KG1 (cell line): Measurements from ENCODE around the gene HDAC4.
A peak's percentile ranks its signal among the peaks of the same experiment; 100 is the strongest.

Experiments
- DNase-seq: peaks from one replicate; lab custom pipeline; 2025; lab: John Stamatoyannopoulos, UW

The HDAC4 gene

DNA sequence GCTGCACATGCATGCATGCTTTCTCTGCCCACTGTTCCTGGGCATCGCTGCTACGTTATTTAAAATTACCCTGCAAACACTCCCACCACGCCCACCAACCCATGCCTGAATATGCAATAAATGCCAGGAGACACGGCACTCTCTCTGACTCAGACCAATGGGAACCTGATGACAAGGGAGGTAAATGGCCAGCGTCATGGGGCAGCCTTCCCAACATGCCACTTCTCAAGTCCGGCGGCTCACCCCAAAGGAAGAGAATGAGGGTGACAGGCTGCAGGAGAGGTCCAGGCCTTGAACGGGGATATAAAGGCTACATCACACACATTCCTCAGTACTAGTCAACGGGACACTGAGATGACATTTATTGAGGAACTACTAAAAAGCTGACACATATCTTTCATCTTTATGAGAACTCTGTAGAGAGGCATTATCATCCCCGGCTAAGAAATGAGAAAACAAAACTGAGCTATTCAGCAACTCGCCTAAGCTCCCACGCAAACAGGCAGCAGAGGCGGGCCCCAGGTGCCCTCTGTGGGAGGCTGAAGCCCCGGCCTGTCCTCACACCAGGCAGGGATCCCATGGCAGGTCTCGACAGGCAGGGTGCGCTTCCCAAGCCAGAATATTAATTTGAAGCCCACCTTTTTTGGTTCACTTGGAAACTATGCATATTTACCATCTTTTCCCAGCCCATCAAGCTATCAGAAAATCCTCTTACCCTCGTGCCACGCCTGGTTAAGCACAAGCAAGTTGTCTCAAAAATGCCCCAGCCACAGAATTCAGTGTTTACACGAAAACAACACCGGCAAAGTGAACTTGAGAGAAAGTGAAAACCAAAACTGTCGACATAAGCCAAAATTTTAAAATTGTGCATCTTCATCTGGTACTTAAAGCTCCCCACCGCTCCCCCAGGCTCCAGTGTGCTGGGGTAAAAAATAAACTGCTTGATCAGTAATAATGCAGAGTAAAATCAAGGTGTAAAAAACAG, 166.3 kb downstream of the HDAC4 start:
- DNase-seq = no peak

DNA sequence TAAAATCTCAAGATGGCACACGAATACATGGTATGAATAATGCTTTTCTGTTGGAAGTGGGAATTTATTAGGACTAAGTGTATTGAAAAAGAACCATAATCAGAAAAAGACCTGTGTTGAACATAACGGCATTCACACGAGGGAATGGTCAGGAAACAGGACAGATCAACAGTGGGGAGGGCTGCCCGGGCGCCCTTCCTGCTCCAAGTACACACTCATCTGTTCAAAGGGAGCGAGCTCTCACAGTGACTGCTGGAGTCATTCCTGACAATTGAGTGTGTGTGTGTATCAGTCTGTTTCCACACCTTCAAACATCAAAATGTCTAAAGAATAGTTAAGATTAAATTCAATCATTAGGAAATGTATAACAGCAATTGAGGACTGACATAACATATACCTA, 167.2 kb downstream of the HDAC4 start:
- no peak for DNase-seq

DNA sequence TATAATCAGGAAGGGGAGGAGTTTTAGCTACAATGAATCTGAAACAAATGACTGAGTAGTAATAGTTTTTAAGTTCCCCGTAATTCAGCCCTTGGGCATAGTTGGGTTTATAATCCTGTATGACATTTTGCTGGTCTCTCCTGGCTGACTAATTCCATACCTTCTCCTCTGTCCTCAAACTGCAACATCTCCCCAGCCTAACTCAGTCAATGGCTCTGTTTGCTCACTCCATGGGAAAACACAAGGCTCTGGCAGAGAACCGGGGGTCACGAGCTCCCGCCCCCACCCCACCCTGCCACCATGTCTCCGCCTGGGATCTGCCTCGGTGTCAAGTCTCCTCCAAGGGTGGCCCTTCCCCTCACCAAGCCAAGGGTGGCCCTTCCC, 168.6 kb downstream of the HDAC4 start:
- no peak for DNase-seq

DNA sequence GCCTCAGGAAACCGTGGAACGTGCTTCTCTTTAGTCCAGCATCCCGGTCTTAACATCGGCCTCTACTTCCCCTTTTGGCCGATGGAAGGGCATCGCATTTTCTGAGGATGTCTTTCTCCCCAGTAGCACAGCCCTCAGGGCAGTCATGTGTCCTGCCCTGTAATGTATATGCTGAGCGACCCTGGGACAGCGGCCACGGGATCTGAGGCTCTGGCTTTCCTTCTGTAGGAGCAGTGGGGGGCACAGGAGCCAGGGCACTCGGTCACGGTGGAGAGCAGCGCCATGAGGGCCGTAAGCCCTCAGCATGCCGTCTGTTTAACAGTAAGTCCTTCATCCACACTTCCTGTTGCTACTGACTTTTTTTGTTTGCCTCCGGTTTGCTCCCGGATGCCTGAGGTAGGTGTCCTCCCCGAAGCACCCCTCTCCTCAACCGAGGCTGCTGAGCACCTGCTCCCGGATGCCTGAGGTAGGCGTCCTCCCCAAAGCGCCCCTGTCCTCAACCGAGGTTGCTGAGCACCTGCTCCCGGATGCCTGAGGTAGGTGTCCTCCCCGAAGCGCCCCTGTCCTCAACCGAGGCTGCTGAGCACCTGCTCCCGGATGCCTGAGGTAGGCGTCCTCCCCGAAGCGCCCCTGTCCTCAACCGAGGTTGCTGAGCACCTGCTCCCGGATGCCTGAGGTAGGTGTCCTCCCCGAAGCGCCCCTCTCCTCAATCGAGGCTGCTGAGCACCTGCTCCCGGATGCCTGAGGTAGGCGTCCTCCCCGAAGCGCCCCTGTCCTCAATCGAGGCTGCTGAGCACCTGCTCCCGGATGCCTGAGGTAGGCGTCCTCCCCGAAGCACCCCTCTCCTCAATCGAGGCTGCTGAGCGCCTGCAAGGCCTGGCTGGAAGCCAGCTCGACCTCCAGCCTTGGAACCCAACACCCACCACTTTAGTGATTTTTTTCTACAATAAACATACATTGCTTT, 169.3 kb downstream of the HDAC4 start:
- DNase-seq = no peak

DNA sequence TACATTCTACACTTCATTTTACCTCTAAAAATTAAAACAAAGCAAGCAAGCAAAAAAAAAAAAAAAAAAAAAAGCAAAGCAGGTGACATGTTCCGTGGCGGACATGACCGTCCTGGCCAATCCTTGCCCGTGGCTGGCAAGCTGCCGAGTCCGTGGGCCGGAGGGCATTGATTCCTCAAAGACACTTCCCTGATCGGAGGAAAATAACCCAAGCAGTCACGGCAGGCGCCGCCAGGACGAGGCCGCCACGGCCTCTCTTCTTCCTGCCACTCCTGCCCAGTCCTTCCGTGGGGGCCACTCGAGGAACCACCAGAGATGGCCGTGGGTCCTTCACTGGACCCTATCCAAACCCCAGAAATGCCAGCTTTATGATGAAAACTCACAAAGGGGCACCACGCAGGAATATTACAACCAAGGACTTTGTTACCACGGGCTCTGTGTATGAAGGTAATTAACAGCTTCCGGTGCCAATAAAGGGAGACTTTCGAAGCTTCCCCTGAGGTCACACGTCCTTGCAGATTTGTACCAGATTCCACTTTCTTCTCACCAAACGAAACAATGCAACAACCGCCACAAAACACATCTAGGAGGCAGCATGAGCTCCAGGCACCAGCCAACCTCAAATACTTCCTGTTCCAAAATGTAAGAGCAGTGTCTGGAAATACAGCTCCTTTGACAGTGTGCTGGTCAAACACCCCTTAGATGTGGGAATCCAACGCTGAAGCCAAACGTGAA, 170.3 kb downstream of the HDAC4 start:
- no peak for DNase-seq

DNA sequence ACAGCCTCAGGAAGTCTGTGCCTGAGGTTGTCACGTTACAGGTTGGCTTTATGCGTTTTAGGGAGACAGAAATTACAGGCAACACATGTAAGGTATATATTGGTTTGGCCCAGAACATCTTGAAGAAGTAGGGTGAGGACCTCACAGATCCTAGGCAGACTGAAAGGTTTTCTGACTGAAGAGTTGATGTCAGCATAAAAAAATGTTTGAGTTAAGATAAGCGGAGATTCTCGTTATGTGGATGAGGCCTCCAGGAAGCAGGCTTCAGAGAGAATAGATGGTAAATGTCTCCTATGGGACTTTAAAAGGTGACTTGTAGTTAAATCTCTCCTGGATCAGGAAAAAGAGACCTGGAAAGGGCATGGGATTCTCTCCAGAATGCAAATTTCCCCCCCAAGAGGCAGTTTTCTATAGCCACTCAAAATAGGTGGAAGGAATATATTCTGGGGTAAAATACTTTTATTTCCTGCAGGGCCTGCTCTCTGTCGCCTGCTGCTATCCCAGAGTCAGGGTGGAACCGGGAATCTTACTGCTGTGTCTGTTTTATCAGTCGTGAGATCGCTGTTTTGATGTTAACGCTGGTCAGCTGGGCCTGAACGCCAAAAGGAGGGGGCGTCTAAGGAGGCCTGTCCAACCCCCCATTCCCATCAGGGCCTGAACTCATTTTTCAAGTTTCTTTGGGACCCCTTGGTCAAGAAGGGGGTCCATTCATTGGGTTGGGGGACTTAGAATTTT, 171.1 kb downstream of the HDAC4 start:
- no peak for DNase-seq

DNA sequence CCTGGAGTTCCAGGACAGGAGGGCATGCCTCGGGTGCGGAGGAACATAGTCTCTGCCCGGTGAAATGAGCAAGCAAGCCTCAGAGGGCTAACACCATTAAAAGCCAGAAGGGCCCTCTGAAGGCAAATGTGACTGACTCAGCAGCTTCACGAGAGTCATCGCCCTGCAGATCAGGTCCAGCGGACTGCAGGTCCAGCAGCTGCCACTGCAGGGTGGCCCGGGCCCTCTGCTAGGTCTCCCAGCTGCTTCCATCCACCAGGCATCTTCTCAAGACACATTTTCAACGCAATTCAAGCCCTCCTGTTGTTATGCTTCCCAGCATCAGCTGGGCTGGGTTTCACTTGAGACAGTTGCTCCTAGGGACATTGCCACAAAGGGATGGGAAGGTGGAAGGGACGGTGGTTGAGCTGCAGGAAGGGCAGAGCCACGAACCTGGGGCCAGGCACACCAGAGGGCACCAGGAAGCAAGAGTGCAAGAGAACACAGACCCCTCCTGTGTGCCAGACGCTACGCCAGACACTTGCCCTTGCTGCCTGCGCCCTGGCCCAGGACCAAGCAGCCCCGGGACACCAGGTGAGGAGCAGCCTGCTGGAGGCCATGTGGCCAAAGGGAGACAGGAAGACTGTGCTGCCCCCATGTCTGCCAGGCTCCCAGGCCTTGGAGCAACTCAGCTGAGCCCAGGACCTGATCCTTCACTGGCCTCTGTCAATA, 173.0 kb downstream of the HDAC4 start:
- DNase-seq = no peak

DNA sequence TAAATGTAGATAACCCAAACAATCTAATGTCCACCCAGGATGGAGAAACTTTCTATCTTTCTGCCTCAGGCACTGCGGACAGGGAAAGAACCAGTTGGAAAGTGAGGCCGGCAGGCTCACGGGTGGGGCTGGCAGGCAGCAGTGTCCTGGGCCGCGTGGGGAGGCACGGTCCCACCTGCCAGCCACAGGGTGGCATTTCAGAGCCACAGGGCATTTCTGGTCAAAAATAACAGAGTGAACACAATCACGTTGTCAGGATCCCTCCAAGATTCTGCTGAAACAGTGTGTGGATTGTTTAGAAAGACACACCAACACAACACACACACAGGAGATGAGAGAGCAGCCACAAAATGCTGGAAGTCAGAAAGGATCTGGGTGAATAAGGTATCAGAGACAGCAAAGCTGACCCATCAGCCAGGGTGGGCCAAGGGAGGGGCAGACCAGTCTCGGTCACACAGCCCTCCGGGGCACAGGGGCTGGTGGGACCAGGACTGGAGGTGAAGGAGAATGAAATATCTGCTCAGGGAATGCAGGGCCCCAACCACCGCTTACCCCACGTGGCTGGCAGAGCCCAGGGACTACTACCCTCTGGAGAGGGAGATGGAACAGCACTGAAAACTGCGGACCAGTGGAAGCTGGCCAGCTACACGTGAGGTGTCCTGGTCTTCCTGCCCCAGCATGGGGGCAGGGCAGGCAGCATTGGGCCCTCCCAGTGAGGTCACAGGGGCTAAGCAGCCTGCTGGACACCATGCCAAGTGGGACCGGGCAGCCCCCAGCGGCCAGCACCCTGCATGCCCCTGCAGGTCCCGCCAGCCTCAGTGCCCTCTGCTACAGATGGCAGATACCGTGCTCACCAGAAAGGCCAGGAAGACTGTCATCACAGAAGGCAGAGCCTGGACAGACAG, 173.9 kb downstream of the HDAC4 start:
- DNase-seq = no peak

DNA sequence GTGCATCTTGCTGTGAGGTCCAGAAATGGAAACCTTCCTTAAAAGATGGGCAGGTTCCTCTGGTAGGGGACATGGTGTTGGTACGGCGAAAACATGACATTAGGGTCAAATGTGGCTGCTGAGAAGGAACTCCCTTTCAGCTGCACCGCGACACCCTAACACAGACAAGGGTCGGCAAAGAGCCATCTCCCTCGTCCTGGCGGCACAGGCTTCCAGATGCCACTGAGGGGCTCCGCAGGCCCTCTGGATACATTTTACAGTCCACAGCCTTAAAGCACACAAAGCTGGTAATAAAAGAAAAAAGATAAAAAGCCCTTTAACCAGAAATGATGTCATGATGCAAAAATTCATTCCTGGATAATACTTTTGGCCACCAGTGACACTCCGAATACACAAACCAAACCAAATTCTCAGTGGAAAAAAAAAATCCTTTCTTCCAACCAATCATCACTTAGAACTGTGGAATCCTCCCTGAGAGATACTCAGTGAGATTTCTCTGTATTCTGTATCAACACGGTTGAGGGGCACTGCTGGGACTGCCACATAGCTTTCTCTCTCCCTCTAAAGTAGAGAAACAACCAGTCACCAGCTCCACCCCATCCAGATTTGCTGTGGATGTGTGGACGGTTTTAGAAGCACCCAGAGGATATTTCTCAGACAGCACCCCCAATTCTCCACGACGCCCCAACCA, 174.8 kb downstream of the HDAC4 start:
- no peak for DNase-seq

DNA sequence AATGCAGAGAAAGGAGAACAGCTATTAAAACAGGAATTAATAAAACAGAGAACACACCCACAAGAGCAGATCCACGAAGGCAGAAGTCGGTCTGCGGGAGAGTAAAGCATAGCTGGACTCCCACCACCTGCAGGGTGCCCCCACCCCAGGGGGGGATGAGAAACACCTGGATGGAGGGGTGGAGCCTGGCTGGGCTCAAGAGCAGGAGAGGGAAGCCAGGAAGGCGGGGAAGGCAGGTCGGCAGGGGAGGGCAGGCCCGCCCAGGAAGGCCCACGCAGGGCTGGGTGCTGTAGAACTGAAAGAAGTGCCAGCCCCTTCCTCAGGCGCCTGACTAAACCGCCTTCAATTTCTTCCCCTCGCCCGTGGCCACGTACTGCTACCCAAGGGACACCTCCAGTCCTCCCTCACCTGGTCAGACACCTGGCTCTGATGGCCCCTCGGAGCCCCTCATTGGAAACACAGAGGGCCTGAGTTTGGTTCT, 175.4 kb downstream of the HDAC4 start:
- no peak for DNase-seq

DNA sequence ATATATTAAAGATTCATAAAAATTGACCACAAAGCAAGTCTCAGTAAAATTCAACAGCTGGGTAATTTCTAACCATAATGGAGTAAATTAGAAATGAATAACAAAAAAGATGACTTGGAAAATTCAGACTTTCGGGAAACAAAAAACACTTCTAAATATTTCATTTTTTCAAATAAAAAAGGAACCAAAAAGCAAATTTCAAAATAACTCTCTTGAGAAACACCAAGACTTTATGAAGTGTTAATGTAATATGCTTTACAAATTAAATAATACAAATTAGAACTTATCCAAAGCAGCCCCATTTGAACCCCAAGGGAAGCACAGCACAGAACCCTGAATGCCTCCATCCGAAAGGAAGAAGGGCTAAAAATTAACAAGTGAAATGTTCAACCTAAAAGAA, 175.9 kb downstream of the HDAC4 start:
- no peak for DNase-seq

DNA sequence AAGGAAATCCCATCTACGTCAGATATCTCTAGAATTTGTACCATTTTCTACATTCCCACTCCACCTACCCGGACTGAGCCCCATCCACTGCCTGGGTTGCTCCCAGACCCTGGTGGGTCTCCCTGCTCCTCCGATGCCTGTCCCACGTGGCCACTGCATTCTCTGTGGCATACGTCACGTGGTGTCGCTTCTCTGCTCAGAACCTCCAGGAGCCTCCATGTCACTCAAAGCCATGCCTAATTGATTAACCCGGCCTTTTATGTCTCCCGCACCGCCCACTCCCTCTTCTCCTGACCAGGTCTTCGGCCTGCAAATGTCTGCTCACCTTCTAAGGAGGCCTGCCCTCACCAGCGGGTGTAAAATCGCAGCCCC, 176.6 kb downstream of the HDAC4 start:
- DNase-seq = no peak

DNA sequence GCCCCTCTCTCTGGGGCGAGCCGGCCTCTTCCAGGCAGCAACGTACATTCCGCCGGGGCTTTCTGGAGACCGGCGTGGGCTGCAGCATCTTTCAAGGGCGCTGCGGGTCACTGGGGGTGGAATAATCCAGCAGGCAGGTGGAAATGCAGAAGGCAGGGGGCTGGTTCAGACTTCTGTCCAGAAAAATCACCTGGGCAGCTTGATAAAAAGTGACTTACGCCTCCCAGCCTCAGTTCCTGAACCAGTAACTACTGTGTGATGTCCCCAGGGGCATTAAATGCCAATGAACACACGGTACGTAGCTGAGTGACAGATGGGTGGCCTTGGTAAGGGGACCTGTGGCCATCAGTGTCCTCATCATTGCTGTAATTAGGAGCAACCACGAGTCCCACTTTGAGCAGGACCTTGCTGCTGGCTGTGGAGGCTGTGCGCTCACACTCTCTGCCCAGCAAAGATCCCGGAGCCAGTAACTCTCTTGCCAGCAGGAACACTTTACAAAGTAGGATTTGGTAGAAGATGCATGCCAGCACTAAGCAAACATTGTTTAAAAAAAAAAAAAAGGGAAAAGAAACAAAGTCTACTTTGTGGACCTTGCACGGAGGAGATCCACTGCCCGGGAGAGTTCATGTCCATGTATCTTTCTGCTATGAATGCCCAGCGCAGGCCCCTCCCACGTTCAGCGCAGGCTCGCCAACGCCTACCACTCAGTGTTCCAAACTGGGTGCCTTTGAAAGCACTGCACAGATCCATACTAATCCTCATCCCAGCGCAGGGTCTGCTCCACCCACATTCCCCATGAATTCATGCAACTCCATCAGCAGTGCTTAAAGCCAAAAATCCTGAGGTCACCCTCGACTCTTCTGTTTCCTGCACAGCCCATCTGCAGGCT, 177.3 kb downstream of the HDAC4 start:
- DNase-seq = no peak

DNA sequence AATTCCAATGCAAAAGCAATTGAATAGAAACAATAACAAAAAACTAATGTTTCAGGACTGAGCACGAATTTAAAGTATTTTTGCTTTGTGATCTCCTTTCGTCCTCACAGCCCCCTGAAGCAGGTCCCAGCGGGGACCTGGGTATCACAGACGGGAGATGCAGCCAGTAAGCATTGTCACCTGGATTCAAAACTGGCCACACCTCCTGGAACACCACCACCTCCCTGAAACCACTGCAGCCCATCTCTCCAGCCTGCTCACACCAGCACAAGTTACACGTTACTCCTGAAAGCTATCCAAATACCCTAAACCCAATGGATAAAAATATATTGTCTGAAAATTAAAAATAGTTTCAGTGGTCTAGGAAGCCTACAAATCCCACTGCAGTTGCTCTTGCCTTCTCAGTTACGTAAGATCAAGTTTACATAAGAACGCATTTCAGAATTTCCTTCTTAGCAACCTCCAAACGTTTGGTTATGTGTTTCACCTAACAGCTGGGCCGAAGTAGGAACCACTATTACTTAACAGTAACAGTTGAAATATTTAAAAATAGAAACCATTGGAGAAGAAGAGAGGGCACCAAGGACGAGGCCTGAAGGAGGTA, 178.0 kb downstream of the HDAC4 start:
- peak; percentile 44 for DNase-seq

DNA sequence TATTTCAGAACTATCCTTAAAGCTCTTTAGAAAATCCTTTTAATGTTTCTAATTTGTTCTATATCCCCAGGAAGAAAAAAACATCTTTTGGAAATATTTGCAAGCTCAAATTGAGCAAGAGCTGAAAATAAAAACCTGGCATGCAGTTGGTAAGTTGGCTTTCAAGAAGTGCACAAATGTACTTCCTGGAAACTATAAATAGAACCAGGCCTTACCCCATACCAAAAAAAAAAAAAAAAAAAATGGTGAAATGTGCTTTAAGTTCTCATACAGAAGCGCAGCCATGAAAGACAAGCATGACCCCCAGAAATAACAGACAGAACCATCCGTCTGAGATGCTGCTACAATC, 178.5 kb downstream of the HDAC4 start:
- DNase-seq = peak; percentile 35

DNA sequence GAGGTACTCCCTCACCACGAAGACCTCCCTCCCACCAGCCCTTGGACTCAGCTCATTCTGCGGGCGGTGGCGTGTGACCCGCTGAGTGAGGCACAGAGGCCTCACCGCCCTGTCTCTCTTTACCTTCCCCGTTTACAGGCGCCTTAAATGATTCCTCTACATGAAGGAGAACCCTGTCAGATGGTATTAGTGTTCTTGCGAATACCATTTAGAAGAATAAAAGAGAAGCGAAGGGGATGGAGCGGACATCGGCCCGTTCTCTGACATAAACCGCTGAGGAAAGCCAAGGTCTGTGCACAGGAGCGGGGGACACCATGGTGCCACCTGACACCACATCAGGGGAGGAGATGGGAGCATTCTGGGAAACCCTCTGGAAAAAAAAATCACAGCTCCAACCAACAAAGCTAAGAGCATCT, 179.8 kb downstream of the HDAC4 start:
- no peak for DNase-seq

DNA sequence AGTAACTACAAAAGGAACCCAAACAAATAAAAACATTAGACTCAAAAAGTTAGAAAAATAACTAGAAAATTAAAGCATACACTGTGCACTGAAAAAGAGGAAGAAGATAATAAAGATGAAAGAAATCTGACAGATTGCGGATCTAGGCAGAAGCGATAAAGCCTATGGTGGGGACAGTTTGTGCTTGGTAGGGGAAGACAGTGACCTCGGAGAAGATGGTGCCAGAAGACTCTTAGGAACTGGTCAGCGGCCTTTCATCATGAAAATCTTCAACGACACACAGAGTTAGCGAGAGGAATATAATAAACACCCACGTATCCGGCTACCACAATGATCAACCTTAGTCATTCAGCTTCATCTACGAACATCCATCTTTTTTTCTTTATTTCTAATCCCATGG, 180.5 kb downstream of the HDAC4 start:
- no peak for DNase-seq
